Esophagus squamous epithelium (tissue), 5 donors: ENCODE measurements around the gene JUNB. TPM values are rescaled to one million over a fixed set of nuclear protein-coding genes. Genes with fewer than 3 reads are reported as not detected.

Source experiments
- DNase-seq: peaks from one replicate; lab custom pipeline; 2025; lab: John Stamatoyannopoulos, UW
- H3K27ac ChIP-seq, 4 donors: fragments of 200-600 bp; sonication (generic); one replicate each; pipeline ENCODE4 v1.5.1; 2016 to 2019; ENCODE audit warnings: mild to moderate bottlenecking in 1 of 4
- H3K27me3 ChIP-seq, 4 donors: fragments of 200-600 bp; sonication (generic); 1 replicate in 3 of 4; 2 replicates in 1 of 4; pipeline versions ENCODE4 v1.5.1 to v1.6.0; 2017 to 2021; ENCODE audit warnings: antibody characterized with exemption in 1 of 4
- H3K36me3 ChIP-seq, 3 donors: fragments of 200-600 bp; sonication (generic); one replicate each; pipeline ENCODE4 v1.5.1; 2016 to 2019
- H3K4me1 ChIP-seq, 3 donors: fragments of 200-600 bp; sonication (generic); one replicate each; pipeline ENCODE4 v1.5.1; 2017 to 2019
- H3K4me3 ChIP-seq, 4 donors: fragments of 200-600 bp; sonication (generic); 1 replicate in 3 of 4; 2 replicates in 1 of 4; pipeline ENCODE4 v1.5.1; 2016 to 2019; ENCODE audit warnings: mild to moderate bottlenecking in 2 of 4, moderate library complexity in 1 of 4
- H3K9me3 ChIP-seq, 3 donors: fragments of 200-600 bp; sonication (generic); one replicate each; pipeline ENCODE4 v1.5.1; 2016 to 2019
- POLR2A ChIP-seq, 4 donors: fragments of 450-650 bp; IDR thresholded peaks; one replicate each; pipeline ENCODE4 v1.6.1; 2017; ENCODE audit warnings: antibody characterized with exemption in 4 of 4, mild to moderate bottlenecking in 4 of 4, moderate library complexity in 3 of 4
- WGBS, 2 donors: methylation state at CpG; one replicate each; pipeline ENCODE4 v1.1.5; 2018; 5-methylcytosine and 5-hydroxymethylcytosine counted together
- intact Hi-C: fragments of 100-400 bp; cut with DNase I; formaldehyde crosslinking; loops from one replicate; pipeline ENCODE4 v1.15.0; 2022
- total RNA-seq, 4 donors: library from RNA; depleted of rRNA; stranded (reverse); fragments of >200 nt; gene quantifications; one replicate each; pipeline ENCODE4 v1.1.0, GENCODE V29; 2016
- TF ChIP-seq, protein P1 (sequence below), 6 experiments: fragments of 450-650 bp in 4 of 6; fragments of 200-600 bp in 2 of 6; sonication (generic) in 2 of 6; IDR thresholded peaks; one replicate each; pipeline ENCODE4 v1.5.1; 2016 to 2019; ENCODE audit warnings: antibody characterized with exemption in 6 of 6, mild to moderate bottlenecking in 4 of 6, moderate library complexity in 4 of 6
- donor health status: DM: yes; HTN: yes; CAD: no.

The JUNB gene
- total RNA-seq, 4 donors from 2014 or later = 260 to 945 (median 388) TPM

DNA sequence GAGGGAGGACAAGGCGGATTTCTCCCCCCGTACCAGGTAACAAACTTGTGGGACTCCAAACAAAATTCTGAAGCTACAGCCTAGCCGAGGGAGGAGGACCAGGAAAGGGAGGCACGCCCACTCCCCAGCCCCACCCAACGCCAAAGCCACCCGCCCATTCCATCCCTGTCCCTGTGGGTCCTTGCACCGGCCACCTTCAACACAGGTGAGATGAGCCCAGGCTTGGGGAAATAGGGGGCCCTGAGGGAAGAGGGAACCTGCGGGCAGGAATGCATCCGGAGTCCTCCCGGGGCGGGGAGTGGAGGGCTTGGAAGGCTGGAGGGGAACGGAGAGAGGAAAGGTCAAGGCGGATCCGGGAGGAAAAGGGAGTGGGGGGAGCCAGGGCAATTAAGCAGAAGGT is 39.7 kb upstream of the JUNB start, which contains the start of gene BEST2:
TSS of gene BEST2 (plus strand) at position 157 of the 400 bp plus-strand sequence. CDS start 802 bp downstream, outside the sequence.
- 20 to 53% methylated on average over 6 to 11 of the region's 14 CpGs for WGBS, 2 donors
- peaks cover 0 to 41% (median 0%) of the 10 kb centered on the region in 4 donors for H3K27me3 ChIP-seq

DNA sequence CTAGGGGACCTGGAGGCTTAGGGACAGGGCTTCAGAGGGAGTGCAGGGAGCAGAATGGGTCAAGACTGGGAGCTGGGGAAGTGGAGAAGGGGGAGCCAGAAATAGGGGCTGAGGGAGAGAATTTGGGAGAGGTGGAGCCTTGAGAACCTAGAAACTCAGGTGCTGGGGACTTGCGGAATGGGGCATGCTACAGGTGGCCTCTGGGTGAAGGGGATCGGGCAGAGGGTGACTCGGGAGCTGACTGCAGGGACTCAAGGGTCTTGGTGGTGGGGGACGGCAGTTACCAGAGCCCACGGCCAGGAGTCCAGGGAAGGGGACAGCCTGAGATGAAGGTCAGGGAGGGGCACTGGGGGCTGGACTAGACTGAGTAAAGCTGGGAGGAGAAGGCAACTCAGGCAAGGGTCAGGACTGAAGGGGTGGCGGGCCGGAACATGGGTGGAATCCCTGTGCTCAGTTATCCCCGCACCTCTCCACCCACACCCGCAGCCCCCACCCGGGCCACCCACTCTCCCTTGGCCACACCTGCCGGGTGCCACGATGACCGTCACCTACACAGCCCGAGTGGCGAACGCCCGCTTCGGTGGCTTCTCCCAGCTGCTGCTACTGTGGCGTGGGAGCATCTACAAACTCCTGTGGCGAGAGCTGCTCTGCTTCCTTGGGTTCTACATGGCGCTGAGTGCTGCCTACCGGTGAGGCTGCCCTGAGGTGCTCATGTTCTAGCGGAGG is 39.1 kb upstream of the JUNB start:
- Histone ChIP-seq H3K4me1 (peaks cover 20 to 44% (median 23%) of the 10 kb centered on the region in 3 donors), H3K27me3 (peaks cover 0 to 41% (median 0%) of the 10 kb centered on the region in 4 donors), H3K9me3 (peaks cover 0 to 6% (median 0%) of the 10 kb centered on the region in 3 donors), H3K4me3 (no peak overlapping the region), H3K36me3 (peaks cover 4 to 13% (median 9%) of the 10 kb centered on the region in 3 donors), H3K27ac (no peak overlapping the region)
- DNase-seq = no peak
- TF ChIP-seq, protein P1, sequence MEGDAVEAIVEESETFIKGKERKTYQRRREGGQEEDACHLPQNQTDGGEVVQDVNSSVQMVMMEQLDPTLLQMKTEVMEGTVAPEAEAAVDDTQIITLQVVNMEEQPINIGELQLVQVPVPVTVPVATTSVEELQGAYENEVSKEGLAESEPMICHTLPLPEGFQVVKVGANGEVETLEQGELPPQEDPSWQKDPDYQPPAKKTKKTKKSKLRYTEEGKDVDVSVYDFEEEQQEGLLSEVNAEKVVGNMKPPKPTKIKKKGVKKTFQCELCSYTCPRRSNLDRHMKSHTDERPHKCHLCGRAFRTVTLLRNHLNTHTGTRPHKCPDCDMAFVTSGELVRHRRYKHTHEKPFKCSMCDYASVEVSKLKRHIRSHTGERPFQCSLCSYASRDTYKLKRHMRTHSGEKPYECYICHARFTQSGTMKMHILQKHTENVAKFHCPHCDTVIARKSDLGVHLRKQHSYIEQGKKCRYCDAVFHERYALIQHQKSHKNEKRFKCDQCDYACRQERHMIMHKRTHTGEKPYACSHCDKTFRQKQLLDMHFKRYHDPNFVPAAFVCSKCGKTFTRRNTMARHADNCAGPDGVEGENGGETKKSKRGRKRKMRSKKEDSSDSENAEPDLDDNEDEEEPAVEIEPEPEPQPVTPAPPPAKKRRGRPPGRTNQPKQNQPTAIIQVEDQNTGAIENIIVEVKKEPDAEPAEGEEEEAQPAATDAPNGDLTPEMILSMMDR (IDR thresholded peaks at IDR 0.05) = no peak
- intact Hi-C loops = no loop called here
- 62 to 68% methylated on average over 20 to 22 of the region's 23 CpGs for WGBS, 2 donors

More for the DNA sequence above, 39.7 kb upstream of the JUNB start, which contains the start of gene BEST2:
- peak within 1 kb of the TSS in 1 of 4 donors; percentile 69 for H3K27ac ChIP-seq
- no peak within 1 kb of the TSS for H3K4me3 ChIP-seq
- peaks cover 9 to 19% (median 12%) of the 10 kb centered on the region in 3 donors for H3K36me3 ChIP-seq
- intact Hi-C loops = no loop called here
- H3K9me3 ChIP-seq = peaks cover 0 to 9% (median 0%) of the 10 kb centered on the region in 3 donors
- DNase-seq = no peak
- no peak for TF ChIP-seq POLR2A (IDR thresholded peaks at IDR 0.05)
- TF ChIP-seq, protein P1 (IDR thresholded peaks at IDR 0.05) = no peak
- peaks cover 18 to 39% (median 20%) of the 10 kb centered on the region in 3 donors for H3K4me1 ChIP-seq

DNA sequence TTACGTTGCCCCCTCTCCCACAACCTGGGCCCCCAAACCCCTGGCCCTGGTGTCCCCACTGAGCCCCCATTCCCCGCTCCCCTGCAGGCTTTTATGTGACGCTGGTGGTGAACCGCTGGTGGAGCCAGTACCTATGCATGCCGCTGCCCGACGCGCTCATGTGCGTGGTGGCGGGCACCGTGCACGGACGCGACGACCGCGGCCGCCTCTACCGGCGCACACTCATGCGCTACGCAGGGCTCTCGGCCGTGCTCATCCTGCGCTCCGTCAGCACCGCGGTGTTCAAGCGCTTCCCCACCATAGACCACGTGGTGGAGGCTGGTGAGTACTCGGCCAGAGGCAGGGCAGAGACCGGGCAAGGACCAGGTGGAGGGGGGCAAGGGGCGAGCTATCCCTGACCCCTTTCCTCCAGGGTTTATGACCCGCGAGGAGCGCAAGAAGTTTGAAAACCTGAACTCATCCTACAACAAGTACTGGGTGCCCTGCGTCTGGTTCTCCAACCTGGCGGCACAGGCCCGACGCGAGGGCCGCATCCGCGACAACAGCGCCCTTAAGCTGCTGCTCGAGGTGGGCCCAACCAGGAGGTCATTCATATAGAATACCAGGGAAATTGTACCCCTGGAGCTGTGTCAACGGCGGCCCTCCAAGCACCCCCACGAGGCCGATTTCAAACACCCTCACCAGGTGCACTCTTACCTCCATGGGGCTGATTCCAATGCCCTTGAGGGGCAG is 36.7 kb upstream of the JUNB start:
- DNase-seq = no peak
- no peak for TF ChIP-seq POLR2A (IDR thresholded peaks at IDR 0.05)
- TF ChIP-seq, protein P1 (IDR thresholded peaks at IDR 0.05) = no peak
- no peaks in the 10 kb centered on the region for H3K9me3 ChIP-seq
- intact Hi-C loops = no loop called here
- peaks cover 0 to 41% (median 0%) of the 10 kb centered on the region in 4 donors for H3K27me3 ChIP-seq
- H3K4me3 ChIP-seq = no peak overlapping the region
- H3K4me1 ChIP-seq = peaks cover 20 to 36% (median 22%) of the 10 kb centered on the region in 3 donors
- H3K27ac ChIP-seq = no peak overlapping the region
- 78 to 88% methylated on average over 9 to 41 of the region's 50 CpGs for WGBS, 2 donors
- H3K36me3 ChIP-seq = no peaks in the 10 kb centered on the region

DNA sequence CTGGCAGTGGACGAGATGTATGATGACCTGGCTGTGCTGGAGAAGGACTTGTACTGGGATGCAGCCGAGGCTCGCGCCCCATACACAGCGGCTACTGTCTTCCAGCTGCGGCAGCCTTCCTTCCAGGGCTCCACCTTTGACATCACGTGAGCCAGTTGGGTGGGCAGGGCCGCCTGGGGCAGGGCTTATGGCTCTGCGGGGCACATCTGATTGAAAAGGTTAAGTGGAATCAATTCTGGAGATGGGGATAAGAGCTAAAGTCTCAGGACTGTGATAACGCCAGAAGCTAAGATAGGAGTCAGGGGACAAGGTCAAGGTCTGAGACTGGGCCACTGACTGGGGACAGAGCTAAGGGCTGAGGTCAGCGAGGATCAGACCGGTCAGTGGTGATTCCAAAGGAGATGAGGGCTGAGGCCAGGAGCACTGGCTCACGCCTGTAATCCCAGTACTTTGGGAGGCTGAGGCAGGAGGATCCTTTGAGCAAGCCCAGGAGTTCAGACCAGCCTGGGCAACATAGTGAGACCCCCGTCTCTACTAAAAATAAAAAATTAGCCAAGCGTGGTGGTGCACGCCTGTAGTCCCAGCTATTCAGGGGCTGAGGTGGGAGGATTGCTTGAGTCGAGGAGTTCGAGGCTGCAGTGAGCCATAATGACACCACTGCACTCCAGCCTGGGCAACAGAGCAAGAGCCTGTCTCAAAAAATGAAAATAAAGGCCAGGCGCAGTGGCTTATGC is 35.0 kb upstream of the JUNB start:
- peaks cover 0 to 1% (median 0%) of the 10 kb centered on the region in 3 donors for H3K36me3 ChIP-seq
- H3K27me3 ChIP-seq = peaks cover 0 to 26% (median 0%) of the 10 kb centered on the region in 4 donors
- H3K27ac ChIP-seq = no peak overlapping the region
- no peak for DNase-seq
- no peak overlapping the region for H3K4me3 ChIP-seq
- WGBS, 2 donors = 60 to 93% methylated on average over 10 of the region's 19 CpGs
- intact Hi-C loops = no loop called here
- no peaks in the 10 kb centered on the region for H3K9me3 ChIP-seq
- no peak for TF ChIP-seq POLR2A (IDR thresholded peaks at IDR 0.05)
- H3K4me1 ChIP-seq = peaks cover 11 to 19% (median 11%) of the 10 kb centered on the region in 3 donors
